ENCODE measurements around the gene SRM.

The SRM gene

DNA sequence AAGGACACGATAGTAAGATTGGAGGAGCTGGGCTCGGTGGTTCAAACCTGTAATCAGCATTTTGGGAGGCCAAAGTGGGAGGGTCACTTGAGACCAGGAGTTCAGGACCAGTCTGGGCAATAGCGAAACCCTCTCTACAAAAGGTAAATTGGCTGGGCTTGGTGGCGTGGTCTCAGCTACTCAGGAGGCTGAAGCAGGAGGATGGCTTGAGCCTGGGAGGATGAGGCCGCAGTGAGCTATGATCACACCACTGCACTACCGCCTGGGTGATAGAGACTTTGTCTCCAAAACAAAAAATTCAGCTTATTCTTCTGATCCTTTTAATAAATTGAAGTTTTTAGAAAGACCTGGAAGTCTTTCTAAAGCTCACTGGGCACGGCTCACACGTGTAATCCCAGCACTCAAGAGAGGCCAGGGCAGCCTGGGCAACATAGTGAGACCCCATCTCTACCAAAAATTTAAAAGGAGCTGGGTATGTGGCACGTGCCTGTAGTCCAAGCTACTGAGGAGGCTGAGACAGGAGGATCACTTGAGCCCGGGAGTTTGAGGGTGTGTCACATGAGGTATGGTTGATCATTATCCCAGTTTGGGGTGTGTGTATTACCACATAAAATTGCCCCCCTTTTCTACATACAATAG lies 28.1 kb downstream of the SRM start:
- H3K27ac ChIP-seq (ENCODE audit: low read length), result no peak overlapping the region

DNA sequence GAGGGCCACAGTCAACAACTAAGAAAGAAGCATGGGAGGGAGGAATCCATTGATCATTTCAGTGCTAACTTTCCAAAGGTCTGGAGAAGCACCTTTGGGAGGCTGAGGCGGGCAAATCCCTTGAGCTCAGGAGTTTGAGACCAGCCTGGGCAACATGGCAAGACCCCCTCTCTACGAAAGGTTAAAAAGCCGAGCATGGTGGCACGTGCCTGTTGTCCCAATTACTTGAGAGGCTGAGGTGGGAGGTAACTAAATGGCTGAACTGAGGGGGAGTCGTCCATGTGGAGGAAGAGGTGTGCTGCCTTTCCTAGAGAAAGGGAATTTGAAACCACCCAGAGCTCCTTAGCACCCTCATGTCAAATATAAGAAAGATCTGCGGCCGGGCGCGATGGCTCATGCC lies 29.0 kb downstream of the SRM start:
- Histone ChIP-seq H3K4me1 (ENCODE audit: control insufficient read depth, insufficient read depth, low read length) (no peaks in the 10 kb centered on the region), H3K4me3 (ENCODE audit: low read length) (no peak overlapping the region), H3K27me3 (ENCODE audit: control insufficient read depth, insufficient read depth, low read length) (no peaks in the 10 kb centered on the region), H3K27ac (ENCODE audit: low read length) (no peak overlapping the region), H3K36me3 (ENCODE audit: control insufficient read depth, insufficient read depth, low read length) (peaks cover 6% of the 10 kb centered on the region; the same call in 1 of the 2 replicates), H3K9me3 (ENCODE audit: control insufficient read depth, insufficient read depth, low read length) (no peaks in the 10 kb centered on the region)
- no CpG with 5 or more reads among the region's 9 CpGs for WGBS (ENCODE audit: insufficient coverage, insufficient read length)
- no peak for DNase-seq (ENCODE audit: low read depth, low spot score)

More for the DNA sequence above, 28.1 kb downstream of the SRM start:
- Histone ChIP-seq H3K9me3 (ENCODE audit: control insufficient read depth, insufficient read depth, low read length) (no peaks in the 10 kb centered on the region), H3K36me3 (ENCODE audit: control insufficient read depth, insufficient read depth, low read length) (peaks cover 3% of the 10 kb centered on the region; the same call in 1 of the 2 replicates), H3K4me1 (ENCODE audit: control insufficient read depth, insufficient read depth, low read length) (no peaks in the 10 kb centered on the region), H3K27me3 (ENCODE audit: control insufficient read depth, insufficient read depth, low read length) (no peaks in the 10 kb centered on the region), H3K4me3 (ENCODE audit: low read length) (no peak overlapping the region)
- no peak for DNase-seq (ENCODE audit: low read depth, low spot score)
- WGBS (ENCODE audit: insufficient coverage, insufficient read length), result no CpG with 5 or more reads among the region's 10 CpGs

DNA sequence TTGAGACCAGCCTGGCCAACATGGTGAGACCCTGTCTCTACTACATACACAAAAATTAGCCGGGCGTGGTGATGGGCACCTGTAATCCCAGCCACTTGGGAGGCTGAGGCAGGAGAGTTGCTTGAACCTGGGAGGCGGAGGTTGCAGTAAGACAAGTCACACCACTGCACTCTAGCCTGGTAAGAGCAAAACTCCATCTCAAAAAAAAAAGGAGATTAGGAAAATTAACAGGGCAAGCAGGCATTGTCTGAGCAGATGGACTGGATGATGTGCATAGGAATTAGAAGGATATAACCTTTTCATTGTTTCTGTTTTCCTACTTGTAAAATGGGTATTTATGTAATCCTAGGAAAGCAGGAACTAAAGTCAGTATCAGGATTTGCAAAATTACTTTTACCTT lies 31.8 kb downstream of the SRM start:
- Histone ChIP-seq H3K4me3 (ENCODE audit: low read length) (no peak overlapping the region), H3K4me1 (ENCODE audit: control insufficient read depth, insufficient read depth, low read length) (no peaks in the 10 kb centered on the region), H3K9me3 (ENCODE audit: control insufficient read depth, insufficient read depth, low read length) (no peaks in the 10 kb centered on the region), H3K27ac (ENCODE audit: low read length) (no peak overlapping the region), H3K27me3 (ENCODE audit: control insufficient read depth, insufficient read depth, low read length) (no peaks in the 10 kb centered on the region), H3K36me3 (ENCODE audit: control insufficient read depth, insufficient read depth, low read length) (peaks cover 11% of the 10 kb centered on the region; the same call in 1 of the 2 replicates)
- no CpG with 5 or more reads among the region's 3 CpGs for WGBS (ENCODE audit: insufficient coverage, insufficient read length)
- no peak for DNase-seq (ENCODE audit: low read depth, low spot score)

DNA sequence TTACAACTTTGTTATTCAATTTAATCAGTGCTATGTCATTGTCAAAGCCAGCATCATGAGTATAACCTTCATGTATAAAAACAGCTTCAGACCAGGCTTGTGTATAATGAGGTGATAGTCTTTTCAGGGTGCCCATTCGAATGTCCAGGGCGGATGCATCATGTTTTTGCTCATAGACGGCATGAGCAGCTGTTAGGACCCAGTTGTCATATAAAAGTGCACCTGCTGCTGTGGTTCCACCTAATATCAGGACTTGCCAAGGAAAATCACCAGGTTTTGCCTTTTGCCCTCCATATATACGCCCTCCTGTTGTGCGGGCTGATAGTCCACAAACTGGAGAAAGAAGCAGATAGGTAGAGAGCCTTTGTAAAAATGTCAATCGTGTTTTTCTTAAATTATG lies 32.5 kb downstream of the SRM start:
- no peak for DNase-seq (ENCODE audit: low read depth, low spot score)
- Histone ChIP-seq H3K4me3 (ENCODE audit: low read length) (no peak overlapping the region), H3K4me1 (ENCODE audit: control insufficient read depth, insufficient read depth, low read length) (no peaks in the 10 kb centered on the region), H3K27ac (ENCODE audit: low read length) (no peak overlapping the region), H3K36me3 (ENCODE audit: control insufficient read depth, insufficient read depth, low read length) (peaks cover 13% of the 10 kb centered on the region; the same call in 1 of the 2 replicates), H3K9me3 (ENCODE audit: control insufficient read depth, insufficient read depth, low read length) (no peaks in the 10 kb centered on the region), H3K27me3 (ENCODE audit: control insufficient read depth, insufficient read depth, low read length) (no peaks in the 10 kb centered on the region)
- WGBS (ENCODE audit: insufficient coverage, insufficient read length), result no CpG with 5 or more reads among the region's 6 CpGs

DNA sequence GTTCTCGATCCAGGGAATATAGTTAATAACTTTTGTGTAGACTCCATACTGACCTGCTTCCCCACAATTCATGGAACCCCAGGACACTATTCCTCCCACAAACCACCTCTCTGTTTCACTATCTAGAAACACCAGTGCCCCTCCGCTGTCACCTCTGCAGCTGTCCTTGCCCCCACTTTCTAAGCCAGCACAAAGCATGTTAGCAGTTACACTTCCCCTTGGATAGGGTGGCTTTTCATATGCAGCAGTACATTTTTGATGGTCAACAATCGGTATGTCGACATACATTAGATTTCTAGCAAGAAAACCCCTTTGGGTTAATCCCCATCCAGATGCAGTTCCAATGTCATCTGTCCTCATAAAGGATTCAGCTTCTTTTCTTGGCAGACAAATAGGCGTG lies 32.9 kb downstream of the SRM start:
- no CpG with 5 or more reads among the region's 5 CpGs for WGBS (ENCODE audit: insufficient coverage, insufficient read length)
- Histone ChIP-seq H3K36me3 (ENCODE audit: control insufficient read depth, insufficient read depth, low read length) (peaks cover 17% of the 10 kb centered on the region; the same call in 1 of the 2 replicates), H3K4me3 (ENCODE audit: low read length) (no peak overlapping the region), H3K27me3 (ENCODE audit: control insufficient read depth, insufficient read depth, low read length) (no peaks in the 10 kb centered on the region), H3K4me1 (ENCODE audit: control insufficient read depth, insufficient read depth, low read length) (no peaks in the 10 kb centered on the region), H3K9me3 (ENCODE audit: control insufficient read depth, insufficient read depth, low read length) (no peaks in the 10 kb centered on the region), H3K27ac (ENCODE audit: low read length) (no peak overlapping the region)
- no peak for DNase-seq (ENCODE audit: low read depth, low spot score)

DNA sequence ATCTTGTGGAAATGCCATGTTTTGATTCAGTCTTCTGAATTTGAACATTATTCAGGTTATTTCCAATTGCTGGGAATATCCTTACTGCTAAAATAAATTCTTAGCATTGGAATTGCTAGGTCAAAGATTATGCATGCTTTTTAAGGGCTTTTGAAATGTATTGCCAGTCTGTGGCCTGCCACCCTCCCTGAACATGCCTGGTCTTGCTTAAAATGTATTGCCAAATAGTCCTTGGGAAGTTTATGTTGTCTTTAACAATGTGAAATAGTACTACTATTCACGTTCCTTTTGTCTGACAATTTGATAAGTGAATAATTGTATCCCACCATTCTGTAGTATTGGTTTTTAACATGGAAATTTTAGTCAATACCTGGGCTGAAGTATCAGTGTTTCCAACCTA lies 33.8 kb downstream of the SRM start:
- WGBS (ENCODE audit: insufficient coverage, insufficient read length), result no CpG with 5 or more reads among the region's 1 CpG
- H3K27me3 ChIP-seq (ENCODE audit: control insufficient read depth, insufficient read depth, low read length), result no peaks in the 10 kb centered on the region
- no peak overlapping the region for H3K4me3 ChIP-seq (ENCODE audit: low read length)
- no peak for DNase-seq (ENCODE audit: low read depth, low spot score)
- H3K4me1 ChIP-seq (ENCODE audit: control insufficient read depth, insufficient read depth, low read length), result no peaks in the 10 kb centered on the region
- no peak overlapping the region for H3K27ac ChIP-seq (ENCODE audit: low read length)
- H3K9me3 ChIP-seq (ENCODE audit: control insufficient read depth, insufficient read depth, low read length), result no peaks in the 10 kb centered on the region
- H3K36me3 ChIP-seq (ENCODE audit: control insufficient read depth, insufficient read depth, low read length), result peaks cover 23% of the 10 kb centered on the region

DNA sequence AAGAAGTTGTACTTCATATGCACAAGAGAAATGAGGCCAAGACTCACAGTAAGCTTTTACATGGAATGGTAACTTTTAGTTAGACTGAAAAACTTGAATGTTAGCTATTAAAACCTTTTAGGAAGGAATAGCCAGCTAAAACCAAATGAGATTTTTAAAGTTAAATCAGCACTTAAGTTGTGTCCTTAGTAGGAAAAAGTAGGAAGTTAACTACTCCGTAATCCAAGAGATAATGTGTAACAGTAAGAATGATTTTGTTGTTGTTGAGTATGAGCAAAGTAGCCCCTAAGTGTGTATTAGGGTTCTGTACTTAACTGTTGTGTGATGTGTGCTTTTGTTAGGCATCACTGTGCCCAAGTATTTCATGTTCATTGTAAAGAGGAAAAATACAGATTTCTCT lies 34.2 kb downstream of the SRM start:
- 100% methylated on average over 1 of the region's 1 CpG for WGBS (ENCODE audit: insufficient coverage, insufficient read length)
- no peak for DNase-seq (ENCODE audit: low read depth, low spot score)
- Histone ChIP-seq H3K36me3 (ENCODE audit: control insufficient read depth, insufficient read depth, low read length) (peaks cover 26% of the 10 kb centered on the region), H3K4me3 (ENCODE audit: low read length) (no peak overlapping the region), H3K9me3 (ENCODE audit: control insufficient read depth, insufficient read depth, low read length) (no peaks in the 10 kb centered on the region), H3K27ac (ENCODE audit: low read length) (no peak overlapping the region), H3K27me3 (ENCODE audit: control insufficient read depth, insufficient read depth, low read length) (no peaks in the 10 kb centered on the region), H3K4me1 (ENCODE audit: control insufficient read depth, insufficient read depth, low read length) (no peaks in the 10 kb centered on the region)

DNA sequence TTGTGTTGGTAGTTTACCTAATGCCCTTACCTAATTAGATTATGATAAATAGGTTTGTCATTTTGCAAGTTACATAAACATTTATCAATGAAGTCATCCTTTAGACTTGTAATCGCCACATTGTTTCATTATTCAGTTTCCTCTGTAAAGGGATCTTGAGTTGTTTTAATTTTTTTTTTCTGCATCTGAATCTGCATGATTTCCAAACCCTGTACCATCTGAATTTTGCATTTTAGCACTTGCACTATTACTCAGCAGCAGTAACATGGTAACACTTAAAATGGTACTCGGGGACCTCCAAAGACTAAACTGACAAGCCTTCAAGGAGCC lies 35.0 kb downstream of the SRM start:
- no peak for DNase-seq (ENCODE audit: low read depth, low spot score)
- Histone ChIP-seq H3K36me3 (ENCODE audit: control insufficient read depth, insufficient read depth, low read length) (peaks cover 31% of the 10 kb centered on the region), H3K4me1 (ENCODE audit: control insufficient read depth, insufficient read depth, low read length) (no peaks in the 10 kb centered on the region), H3K9me3 (ENCODE audit: control insufficient read depth, insufficient read depth, low read length) (no peaks in the 10 kb centered on the region), H3K27me3 (ENCODE audit: control insufficient read depth, insufficient read depth, low read length) (no peaks in the 10 kb centered on the region), H3K27ac (ENCODE audit: low read length) (no peak overlapping the region), H3K4me3 (ENCODE audit: low read length) (no peak overlapping the region)
- no CpG with 5 or more reads among the region's 2 CpGs for WGBS (ENCODE audit: insufficient coverage, insufficient read length)

DNA sequence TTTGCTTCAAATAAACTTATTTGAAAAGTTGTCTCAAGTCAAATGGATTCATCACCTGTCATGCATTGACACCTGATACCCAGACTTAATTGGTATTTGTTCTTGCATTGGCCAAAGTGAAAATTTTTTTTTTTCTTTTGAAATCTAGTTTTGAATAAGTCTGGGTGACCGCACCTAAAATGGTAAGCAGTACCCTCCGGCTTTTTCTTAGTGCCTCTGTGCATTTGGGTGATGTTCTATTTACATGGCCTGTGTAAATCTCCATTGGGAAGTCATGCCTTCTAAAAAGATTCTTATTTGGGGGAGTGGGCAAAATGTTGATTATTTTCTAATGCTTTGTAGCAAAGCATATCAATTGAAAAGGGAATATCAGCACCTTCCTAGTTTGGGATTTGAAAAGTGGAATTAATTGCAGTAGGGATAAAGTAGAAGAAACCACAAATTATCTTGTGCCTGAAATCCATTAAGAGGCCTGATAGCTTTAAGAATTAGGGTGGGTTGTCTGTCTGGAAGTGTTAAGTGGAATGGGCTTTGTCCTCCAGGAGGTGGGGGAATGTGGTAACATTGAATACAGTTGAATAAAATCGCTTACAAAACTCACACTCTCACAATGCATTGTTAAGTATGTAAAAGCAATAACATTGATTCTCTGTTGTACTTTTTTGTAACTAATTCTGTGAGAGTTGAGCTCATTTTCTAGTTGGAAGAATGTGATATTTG lies 35.5 kb downstream of the SRM start:
- no peak for DNase-seq (ENCODE audit: low read depth, low spot score)
- peaks cover 33% of the 10 kb centered on the region for H3K36me3 ChIP-seq (ENCODE audit: control insufficient read depth, insufficient read depth, low read length)
- H3K9me3 ChIP-seq (ENCODE audit: control insufficient read depth, insufficient read depth, low read length), result no peaks in the 10 kb centered on the region
- H3K4me1 ChIP-seq (ENCODE audit: control insufficient read depth, insufficient read depth, low read length), result no peaks in the 10 kb centered on the region
- H3K27ac ChIP-seq (ENCODE audit: low read length), result no peak overlapping the region
- no peak overlapping the region for H3K4me3 ChIP-seq (ENCODE audit: low read length)
- no CpG with 5 or more reads among the region's 3 CpGs for WGBS (ENCODE audit: insufficient coverage, insufficient read length)
- no peaks in the 10 kb centered on the region for H3K27me3 ChIP-seq (ENCODE audit: control insufficient read depth, insufficient read depth, low read length)

DNA sequence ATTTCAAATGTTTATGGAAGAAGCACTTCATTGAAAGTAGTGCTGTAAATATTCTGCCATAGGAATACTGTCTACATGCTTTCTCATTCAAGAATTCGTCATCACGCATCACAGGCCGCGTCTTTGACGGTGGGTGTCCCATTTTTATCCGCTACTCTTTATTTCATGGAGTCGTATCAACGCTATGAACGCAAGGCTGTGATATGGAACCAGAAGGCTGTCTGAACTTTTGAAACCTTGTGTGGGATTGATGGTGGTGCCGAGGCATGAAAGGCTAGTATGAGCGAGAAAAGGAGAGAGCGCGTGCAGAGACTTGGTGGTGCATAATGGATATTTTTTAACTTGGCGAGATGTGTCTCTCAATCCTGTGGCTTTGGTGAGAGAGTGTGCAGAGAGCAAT lies 36.6 kb downstream of the SRM start:
- DNase-seq (ENCODE audit: low read depth, low spot score), result no peak
- peaks cover 40% of the 10 kb centered on the region for H3K36me3 ChIP-seq (ENCODE audit: control insufficient read depth, insufficient read depth, low read length)

DNA sequence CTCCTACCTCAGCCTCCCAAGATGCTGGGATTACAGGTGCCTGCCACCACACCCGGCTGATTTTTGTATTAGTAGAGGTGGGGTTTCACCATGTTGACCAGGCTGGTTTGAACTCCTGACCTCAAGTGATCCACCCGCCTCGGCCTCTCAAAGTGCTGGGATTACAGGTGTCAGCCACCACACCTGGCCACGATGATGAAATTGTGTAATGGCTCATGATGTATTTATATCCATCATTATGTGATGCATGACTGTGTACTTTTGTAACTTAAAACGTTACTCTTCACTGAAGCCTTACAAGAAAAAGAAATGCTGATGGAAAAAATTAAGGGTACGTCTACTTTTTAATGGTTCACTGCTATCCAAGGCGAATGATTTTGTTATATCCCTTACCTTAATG lies 39.8 kb downstream of the SRM start:
- Histone ChIP-seq H3K27ac (ENCODE audit: low read length) (no peak overlapping the region), H3K9me3 (ENCODE audit: control insufficient read depth, insufficient read depth, low read length) (no peaks in the 10 kb centered on the region), H3K36me3 (ENCODE audit: control insufficient read depth, insufficient read depth, low read length) (peaks cover 41% of the 10 kb centered on the region), H3K4me3 (ENCODE audit: low read length) (no peak overlapping the region), H3K4me1 (ENCODE audit: control insufficient read depth, insufficient read depth, low read length) (no peaks in the 10 kb centered on the region), H3K27me3 (ENCODE audit: control insufficient read depth, insufficient read depth, low read length) (no peaks in the 10 kb centered on the region)
- DNase-seq (ENCODE audit: low read depth, low spot score), result no peak
- no CpG with 5 or more reads among the region's 7 CpGs for WGBS (ENCODE audit: insufficient coverage, insufficient read length)

More for the DNA sequence above, 36.6 kb downstream of the SRM start:
- no peaks in the 10 kb centered on the region for H3K9me3 ChIP-seq (ENCODE audit: control insufficient read depth, insufficient read depth, low read length)
- H3K27me3 ChIP-seq (ENCODE audit: control insufficient read depth, insufficient read depth, low read length), result no peaks in the 10 kb centered on the region
- no CpG with 5 or more reads among the region's 14 CpGs for WGBS (ENCODE audit: insufficient coverage, insufficient read length)
- no peaks in the 10 kb centered on the region for H3K4me1 ChIP-seq (ENCODE audit: control insufficient read depth, insufficient read depth, low read length)
- no peak overlapping the region for H3K27ac ChIP-seq (ENCODE audit: low read length)
- H3K4me3 ChIP-seq (ENCODE audit: low read length), result no peak overlapping the region

Measured in iPS DF 6.9 (cell line).